Right ventricle myocardium inferior (tissue), 1 donor: Measurements from ENCODE around the gene TAS2R38. TPM values are rescaled to one million over a fixed set of nuclear protein-coding genes. Genes with fewer than 3 reads are reported as not detected.

Experiments
- ATAC-seq: fragments of 200-7000 bp; cut with Tn5 transposase; one replicate; pipeline ENCODE4 v1.9.1; 2020; ENCODE audit warnings: mild to moderate bottlenecking, moderate library complexity
- DNase-seq: peaks from one replicate; pipeline ENCODE4 v3.0.0; 2021; ENCODE audit errors: missing footprints
- intact Hi-C: fragments of 100-400 bp; cut with DNase I; formaldehyde crosslinking; loops from one replicate; pipeline ENCODE4 v1.11.0; 2022
- total RNA-seq: library from RNA; stranded (reverse); fragmentation: NEBNext Ultra II Directional; extraction: Animal tissue kit (Norgen Biotek cat#: 25700); gene quantifications from one replicate; pipeline ENCODE4 v1.2.1, GENCODE V29; 2021
- donor health status: DM: no; HTN: yes; CAD: no; lungs with severe emphysema.

The TAS2R38 gene
- total RNA-seq, 1 donor from 2014 or later, result not detected

- DNase-seq, result no peak
- intact Hi-C loops, result loop anchor here (5.0 kb wide), 1 partner anchor 208 kb away; no protein-coding TSS in a partner anchor
- no peak for ATAC-seq
These were observed 6.0 kb upstream of the TAS2R38 start for GRCh38 chr7:141979568-141979967.

GRCh38 chr7:141978351-141978750 is 4.8 kb upstream of the TAS2R38 start:
- intact Hi-C loops, result loop anchor here (5.0 kb wide), 1 partner anchor 209 kb away; no protein-coding TSS in a partner anchor
- DNase-seq (no peak), ATAC-seq (no peak)

- DNase-seq, result no peak
- intact Hi-C loops, result loop anchor here (5.0 kb wide), 1 partner anchor 211 kb away; no protein-coding TSS in a partner anchor
- ATAC-seq, result no peak
These were observed 3.1 kb upstream of the TAS2R38 start for GRCh38 chr7:141976524-141977245.

GRCh38 chr7:141975806-141976523 is 2.4 kb upstream of the TAS2R38 start:
- intact Hi-C loops, result loop anchor here (5.0 kb wide), 1 partner anchor 211 kb away; no protein-coding TSS in a partner anchor
- no peak for ATAC-seq
- DNase-seq, result peak; percentile 86

GRCh38 chr7:141974831-141975230 is 1.3 kb upstream of the TAS2R38 start:
- ATAC-seq (no peak), DNase-seq (no peak)
- intact Hi-C loops, result loop anchor here (5.0 kb wide), 1 partner anchor 212 kb away; no protein-coding TSS in a partner anchor

- no peak for ATAC-seq
- intact Hi-C loops, result no loop called here
- DNase-seq, result no peak
These were observed 12.7 kb downstream of the TAS2R38 start for GRCh38 chr7:141960687-141961422.

- DNase-seq (no peak), ATAC-seq (no peak)
- intact Hi-C loops, result no loop called here
These were observed 17.5 kb downstream of the TAS2R38 start for GRCh38 chr7:141956084-141956483.

- intact Hi-C loops, result no loop called here
- DNase-seq (no peak), ATAC-seq (no peak)
These were observed 19.2 kb downstream of the TAS2R38 start for GRCh38 chr7:141954334-141954733.

GRCh38 chr7:141952461-141952860 is 21.1 kb downstream of the TAS2R38 start:
- intact Hi-C loops, result no loop called here
- DNase-seq (no peak), ATAC-seq (no peak)

- DNase-seq, result no peak
- ATAC-seq, result no peak
- intact Hi-C loops, result no loop called here
These were observed 22.8 kb downstream of the TAS2R38 start for GRCh38 chr7:141950806-141951205.

GRCh38 chr7:141949911-141950310 is 23.7 kb downstream of the TAS2R38 start:
- no peak for ATAC-seq
- no peak for DNase-seq
- intact Hi-C loops, result no loop called here

- no peak for DNase-seq
- ATAC-seq, result no peak
- intact Hi-C loops, result no loop called here
These were observed 24.1 kb downstream of the TAS2R38 start for GRCh38 chr7:141949451-141949850.

GRCh38 chr7:141949021-141949420 is 24.6 kb downstream of the TAS2R38 start:
- intact Hi-C loops, result no loop called here
- DNase-seq (no peak), ATAC-seq (no peak)

GRCh38 chr7:141946796-141947195 is 26.8 kb downstream of the TAS2R38 start, which contains the start of gene CLEC5A:
Gene CLEC5A, minus strand, starts transcription at chr7:141946974. Its CDS starts 682 bp downstream, at chr7:141946292.
- DNase-seq, result no peak
- ATAC-seq, result no peak
- intact Hi-C loops, result no loop called here

- ATAC-seq (no peak), DNase-seq (no peak)
- intact Hi-C loops, result no loop called here
These were observed 28.2 kb downstream of the TAS2R38 start for GRCh38 chr7:141945356-141945755.

- intact Hi-C loops, result no loop called here
- ATAC-seq, result no peak
- DNase-seq, result no peak
These were observed 28.8 kb downstream of the TAS2R38 start for GRCh38 chr7:141944811-141945210.

- ATAC-seq (no peak), DNase-seq (no peak)
- intact Hi-C loops, result no loop called here
These were observed 29.7 kb downstream of the TAS2R38 start for GRCh38 chr7:141943846-141944245.

GRCh38 chr7:141941075-141941474 is 32.5 kb downstream of the TAS2R38 start:
- DNase-seq (no peak), ATAC-seq (no peak)
- intact Hi-C loops, result no loop called here

- intact Hi-C loops, result no loop called here
- no peak for DNase-seq
- ATAC-seq, result no peak
These were observed 43.4 kb downstream of the TAS2R38 start for GRCh38 chr7:141930211-141930610.
